GM19238 (cell line): ENCODE results near the gene DDX1.
"Not testable (repeated sequence)": the region's sequence is repeated elsewhere in the genome, so short reads cannot be mapped to it uniquely, and the experiment has no call there.

ENCODE experiments used
- DNase-seq: peaks from one replicate; pipeline ENCODE4 v3.0.0; 2011; ENCODE audit warnings: low spot score; ENCODE audit not compliant: insufficient read length

The DDX1 gene

GRCh38 chr2:15591692-15592463 lies at the start of gene DDX1:
DDX1 (plus strand) TSS chr2:15591868; CDS start chr2:15591934, 66 bp downstream.
- peak; percentile 78 for DNase-seq

GRCh38 chr2:15542269-15542668 lies 49.4 kb upstream of the DDX1 start:
- DNase-seq = not testable (repeated sequence)

DNA sequence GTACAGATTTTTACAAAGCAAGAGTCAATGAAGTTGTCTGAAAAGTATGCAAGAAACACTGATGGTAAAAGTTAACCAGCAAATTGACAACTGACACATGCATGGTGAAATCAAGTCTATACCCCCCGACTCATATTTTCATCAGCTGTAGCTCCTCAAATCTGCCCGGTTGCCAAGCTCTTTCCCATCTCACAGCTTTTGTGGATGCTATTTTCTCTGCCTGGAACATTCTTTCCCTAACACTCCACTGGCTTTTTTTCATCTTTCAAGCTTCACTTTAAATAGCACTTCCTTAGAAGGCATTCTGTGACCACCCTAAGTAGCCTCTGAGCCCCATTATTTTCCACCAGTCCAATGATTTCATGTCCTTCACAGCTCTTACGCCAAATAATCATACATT lies 48.6 kb upstream of the DDX1 start:
- no peak for DNase-seq

DNA sequence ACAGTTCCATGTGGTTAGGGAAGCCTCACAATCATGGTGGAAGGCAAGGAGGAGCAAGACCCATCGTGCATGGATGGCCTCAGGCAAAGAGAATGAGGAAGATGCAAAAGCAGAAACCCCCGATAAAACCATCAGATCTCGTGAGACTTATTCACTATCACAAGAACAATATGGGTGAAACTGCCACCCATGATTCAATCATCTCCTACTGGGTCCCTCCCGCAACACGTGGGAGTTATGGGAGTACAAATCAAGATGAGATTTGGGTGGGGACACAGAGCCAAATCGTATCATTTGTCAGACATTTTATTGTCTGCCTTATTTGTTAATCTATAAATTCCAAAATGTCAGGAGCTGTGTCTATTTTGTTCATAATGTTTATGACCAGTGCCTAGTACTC lies 48.1 kb upstream of the DDX1 start:
- no peak for DNase-seq

DNA sequence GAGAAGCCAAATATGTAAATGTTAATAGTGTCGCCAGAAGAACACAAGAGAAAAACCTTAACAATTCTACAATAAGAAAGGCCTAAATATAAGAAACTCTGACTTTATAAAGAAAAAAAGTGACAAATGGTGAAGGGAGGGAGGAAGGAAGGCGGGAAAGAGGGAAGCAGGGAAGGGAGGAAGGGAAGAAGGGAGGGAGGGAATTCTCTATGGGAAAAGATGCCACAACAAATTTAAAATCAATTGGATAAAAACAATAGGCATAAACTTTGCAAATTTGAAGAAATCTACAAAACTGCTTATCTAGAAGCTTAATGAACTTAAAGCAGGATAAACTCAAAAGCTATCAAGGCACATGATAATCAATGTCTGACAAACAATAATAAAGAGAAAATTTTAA lies 47.4 kb upstream of the DDX1 start:
- DNase-seq = no peak

- no peak for DNase-seq
These were observed 45.2 kb upstream of the DDX1 start for GRCh38 chr2:15546297-15547098.

DNA sequence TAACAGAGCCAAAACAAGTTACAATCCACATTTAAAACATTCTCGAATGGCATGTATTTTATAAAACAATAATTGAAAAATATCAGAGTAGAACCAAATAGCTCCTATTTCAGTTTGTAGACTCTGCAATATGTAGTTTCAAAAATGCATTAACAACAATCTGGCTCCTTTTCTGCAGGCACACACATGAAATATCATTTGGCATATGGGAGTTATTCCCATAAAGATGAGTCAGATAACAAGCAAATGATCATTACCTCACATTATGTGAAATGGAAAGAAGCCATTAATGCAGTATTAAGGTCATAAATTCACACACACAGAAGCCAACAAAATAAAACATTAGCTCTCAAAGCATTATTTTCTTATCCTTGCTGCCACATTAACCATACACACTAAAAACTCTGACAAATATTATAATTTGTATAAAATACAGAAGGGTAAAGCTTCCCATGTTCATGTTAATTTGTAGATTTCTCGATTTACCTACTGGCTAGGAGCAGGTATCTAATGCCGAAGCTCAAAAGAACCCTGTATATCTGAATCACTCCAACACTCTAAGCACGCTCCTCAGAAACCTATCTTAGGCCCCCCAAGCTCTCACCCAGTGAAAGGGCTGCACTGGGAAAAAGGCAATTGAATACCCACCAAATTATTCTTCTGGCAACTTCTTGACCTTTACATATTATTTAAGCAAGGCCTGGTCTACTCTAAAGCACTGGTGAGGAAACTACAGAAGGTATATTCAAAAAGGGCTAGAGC lies 44.4 kb upstream of the DDX1 start:
- DNase-seq = no peak

GRCh38 chr2:15548974-15549373 lies 42.7 kb upstream of the DDX1 start:
- no peak for DNase-seq

DNA sequence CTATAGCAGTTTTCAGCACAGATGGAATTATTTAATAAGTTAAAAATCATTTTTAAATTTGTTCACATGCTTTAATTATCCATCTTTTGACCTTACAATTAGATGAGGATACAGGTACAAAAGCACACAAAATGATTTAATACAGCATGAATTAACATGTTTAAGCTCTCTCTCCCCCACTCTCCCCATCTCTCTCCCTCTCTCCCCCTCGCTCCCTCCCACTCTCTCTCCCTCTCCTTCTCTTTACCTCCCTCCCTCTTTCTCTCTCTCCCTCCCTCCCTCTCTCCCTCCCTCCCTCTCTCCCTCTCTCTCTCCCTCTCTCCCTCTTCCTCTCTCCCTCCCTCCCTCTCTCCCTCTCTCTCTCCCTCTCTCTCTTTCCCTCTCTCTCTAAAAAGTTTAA lies 38.1 kb upstream of the DDX1 start:
- DNase-seq = no peak

- no peak for DNase-seq
These were observed 37.7 kb upstream of the DDX1 start for GRCh38 chr2:15553951-15554350.

- no peak for DNase-seq
These were observed 37.0 kb upstream of the DDX1 start for GRCh38 chr2:15554525-15555218.

GRCh38 chr2:15555760-15556193 lies 35.9 kb upstream of the DDX1 start:
- DNase-seq = no peak

DNA sequence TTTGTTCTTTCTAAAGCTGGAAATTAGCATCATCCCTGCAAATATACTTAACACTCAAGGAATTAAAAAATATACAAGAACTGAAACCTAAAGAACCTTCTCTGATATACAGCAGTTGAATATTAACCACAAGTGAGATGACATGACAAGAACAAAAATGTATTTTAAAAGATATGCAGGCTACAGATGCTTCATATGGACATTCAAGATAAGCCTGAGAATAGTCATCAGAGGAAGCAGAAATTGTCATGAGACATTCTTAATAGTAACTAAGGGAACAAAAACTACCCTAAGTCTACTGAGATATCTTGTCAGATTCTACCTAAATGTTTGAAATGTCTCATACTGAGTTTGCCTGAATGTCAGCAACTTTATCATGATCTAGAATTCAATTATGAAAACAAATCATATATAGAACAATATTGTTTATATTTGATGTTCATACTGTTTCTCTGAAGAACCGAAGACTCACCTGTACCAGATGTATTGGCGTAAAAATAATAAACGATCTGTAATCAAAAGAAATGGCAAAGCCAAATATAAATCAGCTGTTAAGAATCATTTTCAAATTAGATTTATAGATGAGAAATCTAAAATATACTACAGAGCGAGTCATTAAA lies 35.2 kb upstream of the DDX1 start:
- DNase-seq = no peak

DNA sequence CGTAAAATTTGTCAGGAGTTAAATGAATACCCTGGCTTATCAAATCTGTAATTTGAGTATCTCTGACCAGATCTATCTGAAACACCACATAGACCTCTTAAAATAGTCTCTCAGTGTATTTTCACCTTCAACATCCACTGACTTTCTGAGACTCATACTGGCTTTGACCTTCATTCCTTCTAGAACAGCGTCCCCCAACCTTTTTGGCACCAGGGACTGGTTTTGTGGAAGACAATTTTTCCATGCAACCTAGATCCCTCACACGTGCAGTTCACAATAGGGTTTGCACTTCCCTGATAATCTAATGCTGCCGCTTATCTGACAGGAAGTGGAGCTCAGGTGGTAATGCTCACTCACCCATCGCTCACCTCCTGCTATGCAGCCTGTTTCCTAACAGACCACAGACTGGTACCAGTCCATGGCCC lies 33.8 kb upstream of the DDX1 start:
- DNase-seq = no peak

- no peak for DNase-seq
These were observed 32.1 kb upstream of the DDX1 start for GRCh38 chr2:15559379-15560139.

- DNase-seq = no peak
These were observed 31.3 kb upstream of the DDX1 start for GRCh38 chr2:15560140-15560987.

- peak; percentile 67 for DNase-seq
These were observed 30.6 kb upstream of the DDX1 start, which contains the start of gene NBAS for GRCh38 chr2:15560988-15561573. NBAS (minus strand) TSS chr2:15561334; CDS start chr2:15561304, 30 bp downstream.

GRCh38 chr2:15561574-15562344 lies 29.9 kb upstream of the DDX1 start:
- DNase-seq = no peak
